ENCODE results near the gene TNRC6B.

Gene TNRC6B

GRCh38 chr22:40240686-40241085 lies 63.0 kb downstream of the TNRC6B start:
- no peak for DNase-seq (ENCODE audit: low read depth)
- no peak for TF ChIP-seq CTCF (conservative IDR thresholded peaks at IDR 0.05; ENCODE audit: low read depth, low read length)
- no peak overlapping the region for H3K4me3 ChIP-seq (ENCODE audit: low read length)

- H3K4me3 ChIP-seq (ENCODE audit: low read length) = no peak overlapping the region
- DNase-seq (ENCODE audit: low read depth) = no peak
- no peak for TF ChIP-seq CTCF (conservative IDR thresholded peaks at IDR 0.05; ENCODE audit: low read depth, low read length)
Observed at GRCh38 chr22:40241200-40241763, 63.6 kb downstream of the TNRC6B start.

GRCh38 chr22:40243891-40244290 lies 66.2 kb downstream of the TNRC6B start:
- DNase-seq (ENCODE audit: low read depth) = no peak
- H3K4me3 ChIP-seq (ENCODE audit: low read length) = no peak overlapping the region

GRCh38 chr22:40244586-40244985 lies 66.9 kb downstream of the TNRC6B start:
- no peak for DNase-seq (ENCODE audit: low read depth)
- H3K4me3 ChIP-seq (ENCODE audit: low read length) = no peak overlapping the region
- TF ChIP-seq CTCF (conservative IDR thresholded peaks at IDR 0.05; ENCODE audit: low read depth, low read length) = no peak

More at GRCh38 chr22:40243891-40244290, 66.2 kb downstream of the TNRC6B start:
- no peak for TF ChIP-seq CTCF (conservative IDR thresholded peaks at IDR 0.05; ENCODE audit: low read depth, low read length)

- DNase-seq (ENCODE audit: low read depth) = no peak
- TF ChIP-seq CTCF (conservative IDR thresholded peaks at IDR 0.05; ENCODE audit: low read depth, low read length) = no peak
- no peak overlapping the region for H3K4me3 ChIP-seq (ENCODE audit: low read length)
Observed at GRCh38 chr22:40247976-40248375, 70.3 kb downstream of the TNRC6B start.

GRCh38 chr22:40249286-40249685 lies 71.6 kb downstream of the TNRC6B start:
- no peak overlapping the region for H3K4me3 ChIP-seq (ENCODE audit: low read length)
- DNase-seq (ENCODE audit: low read depth) = no peak
- no peak for TF ChIP-seq CTCF (conservative IDR thresholded peaks at IDR 0.05; ENCODE audit: low read depth, low read length)

- DNase-seq (ENCODE audit: low read depth) = no peak
- no peak for TF ChIP-seq CTCF (conservative IDR thresholded peaks at IDR 0.05; ENCODE audit: low read depth, low read length)
- H3K4me3 ChIP-seq (ENCODE audit: low read length) = no peak overlapping the region
Observed at GRCh38 chr22:40250608-40251007, 72.9 kb downstream of the TNRC6B start.
